Measurements from ENCODE around the gene CTDSP1. TPM values are rescaled to one million over a fixed set of nuclear protein-coding genes. Genes with fewer than 3 reads are reported as not detected.

Gene CTDSP1
- total RNA-seq, 1 donor from 2014 or later, result 51.0 TPM

DNA sequence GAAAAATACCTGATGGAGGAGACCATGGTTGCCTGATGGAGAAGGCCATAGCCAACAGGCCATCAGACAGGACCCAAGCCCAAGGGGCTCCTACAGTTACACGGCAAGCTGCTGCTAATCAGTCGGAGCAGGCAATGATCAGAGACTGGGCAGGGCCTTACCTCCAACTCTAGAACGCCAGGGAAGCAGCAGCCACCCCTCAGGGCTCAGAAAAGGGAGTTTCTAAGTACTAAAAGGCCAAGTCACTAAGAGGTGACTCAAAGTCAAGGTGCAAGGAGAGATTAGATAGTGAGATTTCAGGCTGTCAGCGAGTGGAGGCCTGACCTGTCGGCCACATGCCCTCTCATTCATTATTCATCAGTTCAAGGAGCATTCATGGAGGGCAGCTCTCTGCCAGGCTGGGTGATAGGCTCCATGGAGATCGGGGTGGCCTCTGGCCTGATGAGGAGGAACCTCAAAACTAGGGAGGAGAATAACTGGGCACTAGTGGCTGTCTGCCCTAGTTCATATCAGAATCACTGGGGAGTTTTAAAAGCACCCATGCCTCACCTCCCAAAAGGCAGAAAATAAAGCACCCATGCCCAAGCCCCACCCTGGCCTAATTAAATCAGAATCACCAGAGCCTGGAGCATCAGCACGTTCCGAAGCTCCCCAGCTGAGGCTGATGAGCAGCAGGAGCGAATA, 22.9 kb downstream of the CTDSP1 start:
- DNase-seq (ENCODE audit: low read depth, low spot score), result no peak

DNA sequence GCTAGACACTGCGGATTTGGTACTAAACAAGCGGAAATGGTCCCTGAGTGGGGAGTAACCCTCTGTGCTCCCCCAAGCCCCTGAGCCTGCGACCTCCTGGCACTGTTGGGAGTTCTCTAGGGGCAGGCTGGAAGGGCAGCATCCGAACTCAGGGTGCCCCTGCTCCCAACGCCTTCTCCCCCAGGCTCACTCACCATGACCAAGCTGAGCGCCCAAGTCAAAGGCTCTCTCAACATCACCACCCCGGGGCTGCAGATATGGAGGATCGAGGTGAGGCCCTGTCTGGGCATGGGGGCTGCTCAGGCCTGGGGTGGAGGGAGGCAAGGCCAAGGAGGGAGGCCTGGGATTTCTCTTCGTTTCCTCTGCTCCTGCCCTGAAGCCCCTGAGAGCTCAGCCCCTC, 23.9 kb downstream of the CTDSP1 start:
- no peak for DNase-seq (ENCODE audit: low read depth, low spot score)

DNA sequence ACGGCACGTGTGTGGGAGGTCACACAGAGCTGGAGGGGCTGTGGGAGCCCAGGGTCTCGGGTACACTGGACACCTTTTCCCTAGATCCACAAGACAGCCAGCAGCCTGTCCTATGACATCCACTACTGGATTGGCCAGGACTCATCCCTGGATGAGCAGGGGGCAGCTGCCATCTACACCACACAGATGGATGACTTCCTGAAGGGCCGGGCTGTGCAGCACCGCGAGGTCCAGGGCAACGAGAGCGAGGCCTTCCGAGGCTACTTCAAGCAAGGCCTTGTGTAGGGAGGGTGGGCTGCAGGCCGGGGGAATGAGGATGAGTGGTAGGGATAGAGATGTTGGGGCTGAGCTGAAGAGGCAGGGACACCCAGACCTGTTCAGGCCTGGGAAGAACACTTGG, 25.9 kb downstream of the CTDSP1 start:
- no peak for DNase-seq (ENCODE audit: low read depth, low spot score)

DNA sequence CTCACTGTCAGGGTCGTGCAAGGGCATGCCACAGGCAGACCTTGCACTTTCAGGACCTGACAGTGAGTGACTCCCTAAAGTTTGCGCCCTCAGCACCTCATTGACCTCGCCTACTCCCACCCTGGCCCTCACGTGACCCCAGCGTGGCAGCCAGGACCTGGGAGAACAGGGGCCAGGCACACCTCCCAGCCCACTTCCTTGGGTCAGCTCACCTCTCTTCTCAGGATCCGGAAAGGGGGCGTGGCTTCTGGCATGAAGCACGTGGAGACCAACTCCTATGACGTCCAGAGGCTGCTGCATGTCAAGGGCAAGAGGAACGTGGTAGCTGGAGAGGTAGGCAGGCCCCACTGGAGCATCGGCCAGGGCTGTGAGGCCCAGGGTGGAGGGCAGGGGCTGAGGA, 28.1 kb downstream of the CTDSP1 start:
- DNase-seq (ENCODE audit: low read depth, low spot score), result no peak

- no peak for DNase-seq (ENCODE audit: low read depth, low spot score)
Measured at GRCh38 chr2:218428846-218429558, 29.3 kb downstream of the CTDSP1 start.

DNA sequence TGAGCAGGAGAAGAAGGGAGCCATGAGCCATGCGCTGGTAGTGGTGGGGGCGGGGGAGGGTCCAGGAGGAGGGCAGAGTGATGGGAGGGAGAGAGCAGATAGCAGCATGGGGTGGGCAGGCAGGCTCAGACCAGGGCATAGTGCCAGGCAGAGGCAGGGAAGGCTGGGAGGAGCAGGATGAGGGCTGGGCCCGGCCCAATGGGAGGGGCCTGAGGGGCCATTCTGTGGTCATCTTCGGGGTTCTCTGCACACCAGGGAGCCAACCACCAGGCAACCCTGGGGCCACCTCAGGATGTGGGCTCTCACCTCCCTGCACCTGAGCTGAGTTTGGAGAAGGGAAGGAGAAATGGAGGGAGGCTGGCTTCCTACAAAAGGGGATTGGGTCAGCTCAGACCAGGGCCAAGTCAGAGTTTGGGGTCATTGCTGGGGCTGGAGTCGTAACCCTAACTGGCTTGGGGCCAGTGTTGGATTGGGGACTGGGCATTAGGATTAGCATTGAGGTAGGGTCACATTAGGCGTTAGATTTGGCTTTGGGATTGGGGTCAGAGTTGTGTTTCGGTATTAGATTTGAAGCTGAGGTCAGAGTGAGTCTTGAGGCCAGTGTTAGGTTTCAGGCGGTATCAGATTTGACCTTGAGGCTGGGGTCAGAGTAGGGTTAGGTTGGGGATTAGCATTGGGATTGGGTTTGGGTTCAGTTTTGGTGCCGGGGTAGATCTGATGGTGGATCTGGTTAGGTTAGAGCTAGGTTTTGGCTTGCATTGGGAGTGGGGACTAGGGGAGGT, 30.4 kb downstream of the CTDSP1 start:
- no peak for DNase-seq (ENCODE audit: low read depth, low spot score)

- DNase-seq (ENCODE audit: low read depth, low spot score), result no peak
Measured at GRCh38 chr2:218430721-218431120, 31.1 kb downstream of the CTDSP1 start.

- DNase-seq (ENCODE audit: low read depth, low spot score), result no peak
Measured at GRCh38 chr2:218431878-218432277, 32.2 kb downstream of the CTDSP1 start.

GRCh38 chr2:218432676-218433365, 33.2 kb downstream of the CTDSP1 start:
- DNase-seq (ENCODE audit: low read depth, low spot score), result no peak

GRCh38 chr2:218434456-218434855, 34.8 kb downstream of the CTDSP1 start:
- no peak for DNase-seq (ENCODE audit: low read depth, low spot score)

- no peak for DNase-seq (ENCODE audit: low read depth, low spot score)
Measured at GRCh38 chr2:218435003-218435982, 35.6 kb downstream of the CTDSP1 start.

- DNase-seq (ENCODE audit: low read depth, low spot score), result no peak
Measured at GRCh38 chr2:218436992-218437391, 37.3 kb downstream of the CTDSP1 start.

DNA sequence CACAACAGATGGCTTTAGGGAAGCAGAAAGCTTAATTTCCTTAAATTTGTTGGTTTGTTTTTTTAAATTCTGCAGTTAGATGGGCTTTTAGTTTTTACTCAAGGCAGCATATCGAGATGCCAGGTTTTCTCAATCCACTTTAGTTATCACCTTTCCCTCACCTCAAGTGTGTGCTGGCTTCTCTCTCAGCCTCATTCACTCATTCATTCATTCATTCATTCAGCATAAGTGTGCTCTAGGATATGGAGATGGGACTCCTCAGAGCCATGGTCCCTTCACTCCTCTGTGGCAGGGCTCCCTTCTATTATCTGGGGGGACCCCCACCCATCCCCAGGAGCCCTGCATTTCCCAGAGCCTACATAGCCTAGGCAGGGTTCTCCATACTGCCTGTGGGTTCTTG, 38.3 kb downstream of the CTDSP1 start:
- no peak for DNase-seq (ENCODE audit: low read depth, low spot score)

DNA sequence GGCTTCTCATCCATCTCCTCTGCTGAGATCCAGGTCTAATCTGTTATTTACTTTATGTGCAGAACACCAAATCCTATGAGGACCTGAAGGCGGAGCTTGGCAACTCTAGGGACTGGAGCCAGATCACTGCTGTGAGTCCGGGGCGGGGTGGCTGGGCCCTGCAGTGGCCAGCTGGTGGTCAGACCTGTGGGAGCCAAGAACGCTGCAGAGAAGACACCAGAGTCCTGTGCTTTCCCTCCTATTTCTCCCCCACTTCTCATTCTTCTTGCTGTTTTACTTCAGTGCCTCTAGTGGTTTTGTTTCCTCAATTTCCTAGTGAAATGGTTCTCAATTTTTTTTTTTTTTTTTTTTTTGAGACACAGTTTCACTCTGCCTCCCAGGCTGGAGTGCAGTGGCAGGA, 38.9 kb downstream of the CTDSP1 start:
- DNase-seq (ENCODE audit: low read depth, low spot score), result no peak

- DNase-seq (ENCODE audit: low read depth, low spot score), result no peak
Measured at GRCh38 chr2:218444692-218445357, 45.2 kb downstream of the CTDSP1 start.

GRCh38 chr2:218445602-218446001, 45.9 kb downstream of the CTDSP1 start:
- DNase-seq (ENCODE audit: low read depth, low spot score), result no peak

- no peak for DNase-seq (ENCODE audit: low read depth, low spot score)
Measured at GRCh38 chr2:218446547-218446946, 46.9 kb downstream of the CTDSP1 start.

GRCh38 chr2:218447072-218447471, 47.4 kb downstream of the CTDSP1 start:
- no peak for DNase-seq (ENCODE audit: low read depth, low spot score)

DNA sequence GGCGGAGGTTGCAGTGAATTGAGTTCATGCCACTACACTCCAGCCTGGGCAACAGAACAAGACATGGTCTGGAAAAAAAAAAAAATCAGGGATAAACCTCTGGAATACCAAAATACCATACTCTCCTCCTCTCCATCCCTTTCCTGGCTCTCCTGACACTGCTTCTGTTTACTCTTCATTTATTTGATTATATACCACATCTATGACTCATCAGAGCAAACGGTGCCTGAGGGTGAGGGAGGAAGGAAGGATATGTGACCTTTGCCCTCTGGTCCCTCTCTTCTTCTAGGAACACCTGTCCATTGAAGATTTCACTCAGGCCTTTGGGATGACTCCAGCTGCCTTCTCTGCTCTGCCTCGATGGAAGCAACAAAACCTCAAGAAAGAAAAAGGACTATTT, 49.3 kb downstream of the CTDSP1 start:
- peak; percentile 15 for DNase-seq (ENCODE audit: low read depth, low spot score)

DNA sequence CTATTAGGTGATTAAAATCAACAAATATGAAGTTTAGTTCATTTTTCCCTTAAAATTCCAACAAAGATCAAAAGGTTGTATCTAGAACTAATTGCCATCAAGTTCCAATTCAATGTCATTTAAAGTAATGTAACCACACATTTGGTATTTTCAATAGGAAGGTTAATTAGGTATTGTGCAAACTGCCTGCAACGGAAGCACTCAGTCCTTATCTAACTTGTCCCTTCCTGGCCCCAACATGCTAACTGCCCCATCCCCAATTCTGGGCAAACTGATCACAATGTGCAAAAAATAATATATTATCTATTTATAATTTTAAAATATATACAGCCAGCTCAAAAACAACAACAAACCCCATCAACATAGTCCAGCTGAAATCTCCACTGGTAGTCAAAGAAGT, 52.4 kb downstream of the CTDSP1 start:
- no peak for DNase-seq (ENCODE audit: low read depth, low spot score)

All from pulmonary artery endothelial cell (primary cell).